Frontal cortex (tissue), 4 donors: ENCODE results near the gene ZFP42. TPM values are rescaled to one million over a fixed set of nuclear protein-coding genes. Genes with fewer than 3 reads are reported as not detected.
A peak's percentile ranks its signal among the peaks of the same experiment; 100 is the strongest.
"Not testable (repeated sequence)": the region's sequence is repeated elsewhere in the genome, so short reads cannot be mapped to it uniquely, and the experiment has no call there.

ENCODE experiments used
- DNase-seq, 2 donors: peaks; one replicate each; pipeline ENCODE4 v3.0.0; 2012; ENCODE audit warnings: low spot score in 2 of 2
- FAIRE-seq: peaks from 2 replicates; lab custom pipeline; 2012; peaks lifted over from hg19 to GRCh38; lab: Jason Lieb, UNC
- total RNA-seq: library from RNA; depleted of rRNA; stranded (reverse); fragments of >200 nt; gene quantifications from one replicate; pipeline ENCODE4 v1.2.3, GENCODE V29; 2014
- donor health status: control.
- donor health status: control.
- donor health status: control.

Gene ZFP42
- total RNA-seq: not detected

- DNase-seq (no peak), FAIRE-seq (no peak)
Observed at GRCh38 chr4:187995322-187996207, at the start of gene ZFP42. Gene ZFP42, plus strand, starts transcription at chr4:187995771. Its CDS starts 7,037 bp downstream, at chr4:188002808.

- no peak for DNase-seq
- peak; percentile 40 for FAIRE-seq
Observed at GRCh38 chr4:187961171-187961570, 34.4 kb upstream of the ZFP42 start.

- DNase-seq (no peak), FAIRE-seq (no peak)
Observed at GRCh38 chr4:187961961-187962360, 33.6 kb upstream of the ZFP42 start.

- no peak for FAIRE-seq
- no peak for DNase-seq
Observed at GRCh38 chr4:187962926-187963325, 32.6 kb upstream of the ZFP42 start.

- no peak for DNase-seq
- FAIRE-seq: no peak
Observed at GRCh38 chr4:187965726-187966125, 29.8 kb upstream of the ZFP42 start.

GRCh38 chr4:187972135-187972534, 23.4 kb upstream of the ZFP42 start:
- FAIRE-seq: no peak
- DNase-seq: no peak

GRCh38 chr4:187983746-187984145, 11.8 kb upstream of the ZFP42 start:
- FAIRE-seq (no peak), DNase-seq (no peak)

GRCh38 chr4:187992971-187993370, 2.6 kb upstream of the ZFP42 start:
- FAIRE-seq (no peak), DNase-seq (no peak)

GRCh38 chr4:187993827-187994226, 1.7 kb upstream of the ZFP42 start:
- DNase-seq (no peak), FAIRE-seq (no peak)

- DNase-seq (no peak), FAIRE-seq (no peak)
Observed at GRCh38 chr4:187996502-187997177, 1.1 kb downstream of the ZFP42 start.

- not testable (repeated sequence) for FAIRE-seq, DNase-seq
Observed at GRCh38 chr4:187997991-187998390, 2.4 kb downstream of the ZFP42 start.

GRCh38 chr4:187999406-187999932, 3.9 kb downstream of the ZFP42 start:
- DNase-seq (no peak), FAIRE-seq (no peak)

- FAIRE-seq: no peak
- no peak for DNase-seq
Observed at GRCh38 chr4:188002323-188002722, 6.8 kb downstream of the ZFP42 start.

GRCh38 chr4:188002751-188003150, 7.2 kb downstream of the ZFP42 start:
- DNase-seq: no peak
- FAIRE-seq: no peak

GRCh38 chr4:188005561-188005960, 10.0 kb downstream of the ZFP42 start:
- FAIRE-seq: no peak

GRCh38 chr4:188006285-188006848, 10.8 kb downstream of the ZFP42 start:
- FAIRE-seq (no peak), DNase-seq (no peak)

More at GRCh38 chr4:188005561-188005960, 10.0 kb downstream of the ZFP42 start:
- DNase-seq: no peak

- DNase-seq: no peak
- no peak for FAIRE-seq
Observed at GRCh38 chr4:188008377-188008776, 12.8 kb downstream of the ZFP42 start.

- no peak for DNase-seq
- no peak for FAIRE-seq
Observed at GRCh38 chr4:188012426-188012945, 16.9 kb downstream of the ZFP42 start.

- DNase-seq (no peak), FAIRE-seq (no peak)
Observed at GRCh38 chr4:188015025-188015940, 19.7 kb downstream of the ZFP42 start.
